GM23248 (cell line): ENCODE data around the gene AGA.

ENCODE experiments used
- EZH2 ChIP-seq: fragments of 200-600 bp; sonication (generic); IDR thresholded peaks from 2 replicates; pipeline ENCODE4 v1.6.1; 2018; ENCODE audit warnings: antibody characterized with exemption, mild to moderate bottlenecking; ENCODE audit not compliant: insufficient read depth, poor library complexity, severe bottlenecking
- EZH2phosphoT487 ChIP-seq: fragments of 200-600 bp; sonication (generic); IDR thresholded peaks from 2 replicates; pipeline ENCODE4 v1.6.1; 2018; ENCODE audit warnings: antibody characterized with exemption, moderate library complexity, mild to moderate bottlenecking, low read depth; ENCODE audit not compliant: insufficient read depth

GRCh38 chr4:177403746-177404145, 38.5 kb downstream of the AGA start:
- no peak for TF ChIP-seq EZH2
- TF ChIP-seq EZH2phosphoT487, result no peak
